HG02759 (cell line): ENCODE measurements around the gene MACROD2.

Experiments used
- ATAC-seq: cut with Tn5 transposase; IDR thresholded peaks from one replicate; pipeline ENCODE4 v1.9.1; 2021; ENCODE audit warnings: mild to moderate bottlenecking, moderate library complexity; ENCODE audit not compliant: unreplicated experiment

Gene MACROD2

GRCh38 chr20:15734052-15734451 lies 1738.7 kb downstream of the MACROD2 start:
- ATAC-seq = no peak

- ATAC-seq = no peak
Measured at GRCh38 chr20:15739035-15739434, 1743.7 kb downstream of the MACROD2 start.

GRCh38 chr20:15740046-15740775 lies 1744.9 kb downstream of the MACROD2 start:
- ATAC-seq = no peak

- ATAC-seq = no peak
Measured at GRCh38 chr20:15742087-15742486, 1746.8 kb downstream of the MACROD2 start.

GRCh38 chr20:15742627-15743026 lies 1747.3 kb downstream of the MACROD2 start:
- ATAC-seq = no peak

GRCh38 chr20:15756002-15756753 lies 1760.9 kb downstream of the MACROD2 start:
- ATAC-seq = no peak

- no peak for ATAC-seq
Measured at GRCh38 chr20:15756754-15757115, 1761.4 kb downstream of the MACROD2 start.

GRCh38 chr20:15759594-15759993 lies 1764.3 kb downstream of the MACROD2 start:
- ATAC-seq = no peak

GRCh38 chr20:15760001-15760621 lies 1764.8 kb downstream of the MACROD2 start:
- ATAC-seq = no peak

- no peak for ATAC-seq
Measured at GRCh38 chr20:15763366-15763765, 1768.0 kb downstream of the MACROD2 start.

GRCh38 chr20:15767586-15767985 lies 1772.3 kb downstream of the MACROD2 start:
- ATAC-seq = no peak

- no peak for ATAC-seq
Measured at GRCh38 chr20:15767999-15768741, 1772.9 kb downstream of the MACROD2 start.

GRCh38 chr20:15772826-15773225 lies 1777.5 kb downstream of the MACROD2 start:
- ATAC-seq = no peak

GRCh38 chr20:15774926-15775325 lies 1779.6 kb downstream of the MACROD2 start:
- ATAC-seq = no peak

GRCh38 chr20:15776770-15777466 lies 1781.6 kb downstream of the MACROD2 start:
- no peak for ATAC-seq

GRCh38 chr20:15784020-15784419 lies 1788.7 kb downstream of the MACROD2 start:
- no peak for ATAC-seq

- ATAC-seq = no peak
Measured at GRCh38 chr20:15789079-15789478, 1793.8 kb downstream of the MACROD2 start.

- ATAC-seq = no peak
Measured at GRCh38 chr20:15792855-15793254, 1797.5 kb downstream of the MACROD2 start.

- no peak for ATAC-seq
Measured at GRCh38 chr20:15794409-15794808, 1799.1 kb downstream of the MACROD2 start.

- ATAC-seq = no peak
Measured at GRCh38 chr20:15795305-15796019, 1800.1 kb downstream of the MACROD2 start.
